Effector CD4-positive, alpha-beta T cell (primary cell): Measurements from ENCODE around the gene PDSS2.
"Not testable (repeated sequence)": the region's sequence is repeated elsewhere in the genome, so short reads cannot be mapped to it uniquely, and the experiment has no call there.

Source experiments
- DNase-seq: peaks from one replicate; pipeline ENCODE4 v3.0.0-alpha.2; 2020

PDSS2 gene

GRCh38 chr6:107152638-107153430 lies 306.5 kb downstream of the PDSS2 start:
- DNase-seq, result no peak

DNA sequence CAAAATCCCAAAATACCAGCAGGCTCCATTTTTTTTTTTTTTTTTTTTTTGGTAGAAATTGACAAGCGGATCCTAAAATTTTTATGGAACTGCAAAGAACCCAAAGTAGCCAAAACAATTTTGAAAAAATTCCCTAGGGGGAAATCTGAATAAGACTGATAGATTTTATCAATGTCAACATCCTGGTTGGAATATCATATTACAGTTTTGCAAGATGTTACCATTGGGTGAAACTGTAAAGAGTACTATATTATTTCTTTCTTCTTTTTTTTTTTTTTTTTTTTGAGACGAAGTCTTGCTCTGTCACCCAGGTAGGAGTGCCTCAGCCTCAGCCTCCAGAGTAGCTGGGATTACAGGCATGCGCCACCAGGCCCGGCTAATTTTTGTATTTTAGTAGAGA lies 314.7 kb downstream of the PDSS2 start:
- DNase-seq, result no peak

GRCh38 chr6:107144014-107144413 lies 315.4 kb downstream of the PDSS2 start:
- DNase-seq, result no peak

- no peak for DNase-seq
These were observed 318.8 kb downstream of the PDSS2 start for GRCh38 chr6:107140581-107140980.

DNA sequence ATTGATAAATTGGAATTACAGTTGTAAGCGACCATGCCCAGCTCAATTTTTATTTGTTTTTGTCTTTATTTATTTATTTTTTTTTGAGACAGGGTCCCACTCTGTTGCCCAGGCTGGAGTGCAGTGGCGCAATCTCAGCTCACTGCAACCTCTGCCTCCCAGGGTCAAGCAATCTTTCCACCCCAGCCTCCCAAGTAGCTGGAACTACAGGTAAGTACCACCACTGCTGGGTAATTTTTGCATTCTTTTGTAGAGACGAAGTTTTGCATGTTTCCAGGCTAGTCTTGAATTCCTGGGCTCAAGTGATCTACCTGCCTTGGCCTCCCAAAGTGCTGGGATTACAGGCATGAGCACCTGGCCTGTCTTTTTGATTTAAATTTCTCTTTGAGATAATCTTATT lies 323.0 kb downstream of the PDSS2 start:
- DNase-seq, result not testable (repeated sequence)

DNA sequence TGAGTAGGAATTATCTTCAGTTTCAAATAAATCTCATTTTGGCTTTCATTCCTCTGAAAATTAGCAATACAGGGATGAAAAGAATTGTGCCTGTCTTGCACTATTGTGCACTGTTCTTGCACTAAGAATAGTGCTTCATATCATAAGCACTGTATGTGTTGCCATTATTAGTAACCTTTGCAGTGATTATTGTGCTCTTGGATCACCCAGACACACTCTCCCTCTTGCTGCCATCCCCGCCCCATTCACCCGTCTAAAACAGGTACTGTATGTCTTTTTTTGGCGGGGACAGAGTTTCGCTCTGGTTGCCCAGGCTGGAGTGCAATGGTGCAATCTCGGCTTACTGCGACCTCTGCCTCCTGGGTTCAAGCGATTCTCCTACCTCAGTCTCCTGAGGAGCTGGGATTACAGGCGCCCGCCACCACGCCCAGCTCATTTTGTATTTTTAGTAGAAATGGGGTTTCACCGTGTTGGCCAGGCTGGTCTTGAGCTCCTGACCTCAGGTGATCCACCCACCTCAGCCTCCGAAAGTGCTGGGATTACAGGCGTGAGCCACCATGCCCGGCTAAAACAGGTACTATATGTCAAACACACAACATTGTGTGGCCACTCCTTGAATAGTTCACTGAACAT lies 324.2 kb downstream of the PDSS2 start:
- DNase-seq, result not testable (repeated sequence)

DNA sequence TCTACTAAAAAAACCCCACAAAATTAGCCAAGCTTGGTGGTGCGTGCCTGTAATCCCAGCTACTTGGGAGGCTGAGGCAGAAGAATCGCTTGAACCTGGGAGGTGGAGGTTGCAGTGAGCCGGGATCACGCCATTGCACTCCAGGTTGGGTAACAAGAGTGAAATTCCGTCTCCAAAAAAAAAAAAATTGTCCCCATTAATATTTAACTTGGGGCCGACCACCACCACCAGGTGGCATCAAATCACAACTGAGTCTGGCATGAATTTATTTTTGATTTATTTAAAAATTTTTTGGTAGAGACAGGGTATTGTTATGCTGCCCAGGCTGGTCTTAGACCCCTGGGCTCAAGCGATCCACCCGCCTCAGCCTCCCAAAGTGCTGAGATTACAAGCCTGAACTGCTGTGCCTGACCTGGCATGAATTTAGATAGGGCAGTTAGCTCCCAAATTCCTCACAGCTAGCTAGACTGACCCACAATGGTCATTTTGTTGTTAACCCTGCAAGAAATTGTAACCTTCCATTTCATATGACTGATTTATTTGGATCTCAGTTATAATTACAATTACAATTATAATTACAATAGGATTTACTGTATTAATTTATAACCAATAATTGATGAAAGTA lies 326.9 kb downstream of the PDSS2 start:
- no peak for DNase-seq

DNA sequence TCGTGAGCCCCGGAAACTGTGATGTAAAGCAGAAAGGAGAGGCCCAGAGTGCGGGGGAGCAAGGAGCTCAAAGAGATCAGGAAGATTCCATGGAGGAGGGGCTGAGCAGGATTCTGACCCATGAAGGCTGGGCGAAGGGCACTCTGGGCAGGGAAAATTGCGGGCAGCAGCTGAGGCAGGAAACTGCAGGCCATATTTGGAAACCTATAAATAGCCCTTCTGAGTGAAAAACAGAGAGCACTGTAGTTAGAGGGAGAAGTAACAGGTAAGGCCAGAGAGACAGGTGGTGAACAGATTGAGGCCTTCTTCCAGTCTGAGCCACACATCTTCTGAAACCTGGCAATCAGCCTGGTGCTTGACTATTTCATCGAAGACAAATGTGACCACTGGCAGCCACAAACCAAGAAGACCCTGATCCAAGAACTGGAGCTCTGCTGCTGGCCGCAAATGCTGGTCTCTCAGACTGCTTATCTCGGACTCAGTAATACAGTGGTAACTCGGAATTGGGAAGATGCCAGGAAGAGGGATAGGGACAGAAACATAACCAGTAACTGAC lies 329.9 kb downstream of the PDSS2 start:
- no peak for DNase-seq

DNA sequence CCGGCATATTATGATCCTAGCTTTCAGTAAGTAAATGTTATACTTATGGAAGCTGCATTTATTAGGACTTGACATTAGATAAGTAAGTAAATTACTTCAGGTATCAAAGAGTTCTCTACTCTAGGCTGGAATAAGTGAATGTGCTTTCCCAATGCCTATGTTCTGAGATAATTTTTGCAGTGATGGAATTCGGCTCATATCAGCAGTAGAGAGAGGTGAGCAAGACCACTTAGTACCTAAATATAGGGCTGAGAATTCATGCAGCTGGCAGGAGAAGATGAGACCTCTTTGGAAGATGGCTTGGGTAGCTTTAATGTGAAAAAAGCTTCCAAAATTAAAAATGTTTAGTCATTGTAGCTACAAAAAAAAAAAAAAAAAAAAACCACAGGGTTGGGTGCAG lies 330.8 kb downstream of the PDSS2 start:
- no peak for DNase-seq

- no peak for DNase-seq
These were observed 331.2 kb downstream of the PDSS2 start for GRCh38 chr6:107128175-107128574.

- DNase-seq, result no peak
These were observed 333.6 kb downstream of the PDSS2 start for GRCh38 chr6:107125771-107126170.

DNA sequence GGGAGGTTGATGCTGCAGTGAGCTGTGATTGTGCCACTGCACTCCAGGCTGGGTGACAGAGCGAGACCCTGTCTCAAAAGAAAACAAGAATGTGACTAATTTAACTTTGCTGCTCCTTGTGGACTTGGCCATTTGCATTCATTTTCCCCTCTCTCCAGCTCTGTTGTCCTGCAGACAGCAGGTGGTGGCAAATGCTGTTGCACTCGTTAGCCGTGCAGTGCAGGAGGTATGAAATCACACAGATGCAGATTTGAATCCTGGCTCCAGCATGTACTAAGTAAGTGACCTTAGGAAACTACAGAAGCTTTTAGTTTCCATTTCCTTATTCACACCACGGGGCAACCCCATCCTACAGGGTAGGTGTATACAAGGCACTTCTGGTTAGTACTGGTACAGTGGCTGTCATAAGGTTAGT lies 334.4 kb downstream of the PDSS2 start:
- no peak for DNase-seq

GRCh38 chr6:107123501-107123900 lies 335.9 kb downstream of the PDSS2 start:
- DNase-seq, result no peak

GRCh38 chr6:107122748-107123147 lies 336.6 kb downstream of the PDSS2 start:
- no peak for DNase-seq

- no peak for DNase-seq
These were observed 337.3 kb downstream of the PDSS2 start for GRCh38 chr6:107121964-107122495.

DNA sequence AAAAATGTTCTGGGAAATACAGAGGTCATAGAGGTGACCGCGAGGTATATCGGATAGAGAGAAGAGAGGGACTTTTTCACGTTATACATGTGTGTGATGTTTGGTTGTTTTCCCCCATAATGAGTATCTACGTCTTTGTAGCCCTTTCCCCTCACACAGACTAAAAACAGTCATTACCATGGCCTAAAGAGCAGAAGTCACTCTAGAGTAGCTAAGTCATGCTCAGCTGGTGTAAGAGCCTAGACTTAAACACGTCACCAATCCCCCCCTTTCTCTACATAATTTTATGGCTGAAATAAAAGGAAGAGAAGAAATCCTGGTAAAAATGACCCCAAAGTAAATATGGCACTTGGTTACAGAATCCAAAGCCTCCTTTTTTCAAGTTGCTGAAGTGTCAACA lies 338.1 kb downstream of the PDSS2 start:
- no peak for DNase-seq

DNA sequence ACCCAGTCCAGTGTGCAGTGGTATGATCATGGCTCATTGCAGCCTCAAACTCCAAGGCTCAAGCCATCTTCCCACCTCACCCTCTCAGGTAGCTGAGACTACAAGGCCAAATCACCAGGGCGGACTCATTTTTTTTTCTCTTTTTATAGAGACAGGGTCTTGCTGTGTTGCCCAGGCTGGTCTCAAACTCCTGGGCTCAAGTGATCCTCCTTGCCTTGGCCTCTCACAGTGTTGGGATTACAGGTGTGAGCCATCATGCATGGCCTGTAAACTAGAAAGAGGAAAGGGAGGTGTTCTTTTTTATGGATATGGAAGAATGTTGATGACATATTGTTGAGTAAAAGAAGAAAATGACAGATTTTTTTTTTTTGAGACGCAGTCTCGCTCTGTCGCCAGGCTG lies 339.0 kb downstream of the PDSS2 start:
- DNase-seq, result no peak

GRCh38 chr6:107118976-107119375 lies 340.4 kb downstream of the PDSS2 start:
- DNase-seq, result no peak

- DNase-seq, result not testable (repeated sequence)
These were observed 340.8 kb downstream of the PDSS2 start for GRCh38 chr6:107118540-107118939.

GRCh38 chr6:107116931-107117330 lies 342.4 kb downstream of the PDSS2 start:
- DNase-seq, result no peak

- no peak for DNase-seq
These were observed 343.0 kb downstream of the PDSS2 start for GRCh38 chr6:107116328-107116892.

- no peak for DNase-seq
These were observed 343.6 kb downstream of the PDSS2 start for GRCh38 chr6:107115695-107116327.
